Kidney (tissue), 14 donors: ENCODE results near the gene KLHDC7A. TPM values are rescaled to one million over a fixed set of nuclear protein-coding genes. Genes with fewer than 3 reads are reported as not detected.

Experiments
- DNase-seq, 5 donors: peaks; one replicate each; pipeline ENCODE4 v3.0.0-alpha.2; 2013 to 2020
- FAIRE-seq: peaks from 2 replicates; lab custom pipeline; 2012; peaks lifted over from hg19 to GRCh38; lab: Jason Lieb, UNC
- H3K27ac ChIP-seq, 2 donors: one replicate each; pipeline ENCODE4 v1.7.0; 2013; ENCODE audit warnings: low read depth in 2 of 2, low read length in 2 of 2, inconsistent platforms in 1 of 2
- H3K27me3 ChIP-seq: one replicate; pipeline ENCODE4 v1.7.1; 2013; ENCODE audit warnings: low read length, inconsistent platforms; ENCODE audit not compliant: control insufficient read depth, insufficient read depth
- H3K36me3 ChIP-seq, 3 donors: one replicate each; pipeline versions ENCODE4 v1.7.0 to v1.7.1; 2013; ENCODE audit warnings: low read length in 3 of 3, control low read depth in 1 of 3, inconsistent platforms in 1 of 3; ENCODE audit not compliant: insufficient read depth in 3 of 3, control insufficient read depth in 2 of 3
- H3K4me1 ChIP-seq, 3 donors: one replicate each; pipeline versions ENCODE4 v1.7.0 to v1.7.1; 2013; ENCODE audit warnings: low read length in 3 of 3, inconsistent platforms in 1 of 3, low read depth in 1 of 3; ENCODE audit not compliant: control insufficient read depth in 2 of 3, insufficient read depth in 2 of 3
- H3K4me3 ChIP-seq, 3 donors: one replicate each; pipeline versions ENCODE4 v1.7.0 to v1.8.1; 2013; ENCODE audit warnings: low read length in 3 of 3, control low read depth in 1 of 3, inconsistent platforms in 1 of 3
- H3K9ac ChIP-seq, 3 donors: one replicate each; pipeline versions ENCODE4 v1.7.0 to v1.7.1; 2013; ENCODE audit warnings: low read length in 3 of 3, control low read depth in 1 of 3, inconsistent platforms in 1 of 3
- H3K9me3 ChIP-seq, 3 donors: one replicate each; pipeline versions ENCODE4 v1.7.0 to v1.7.1; 2013; ENCODE audit warnings: low read length in 3 of 3, control low read depth in 1 of 3, inconsistent platforms in 1 of 3; ENCODE audit not compliant: control insufficient read depth in 2 of 3, insufficient read depth in 1 of 3
- intact Hi-C: fragments of 100-400 bp; cut with DNase I; formaldehyde crosslinking; loops from one replicate; pipeline ENCODE4 v1.11.1; 2022
- polyA plus RNA-seq: library from polyadenylated mRNA; stranded (reverse); fragments of 350-450 nt; fragmentation: Illumina TruSeq; extraction: RNeasy Lipid Tissue Mini Kit (QIAGEN cat#74804); gene quantifications from one replicate; pipeline ENCODE4 v1.2.3, GENCODE V29; 2014; ENCODE audit warnings: low read depth, low replicate concordance; ENCODE audit not compliant: insufficient read depth
- total RNA-seq: library from RNA; stranded (reverse); fragmentation: NEBNext Ultra II Directional; extraction: Animal tissue kit (Norgen Biotek cat#: 25700); gene quantifications from one replicate; pipeline ENCODE4 v1.2.1, GENCODE V29; 2021
- TF ChIP-seq, protein P1 (sequence below): IDR thresholded peaks from 3 replicates; pipeline ENCODE4 v1.5.1; 2012; ENCODE audit warnings: mild to moderate bottlenecking, moderate library complexity, borderline replicate concordance; ENCODE audit not compliant: insufficient read depth; ENCODE audit errors: extremely low read depth
- donor health status: control.
- donor health status: control.
- donor health status: control.
- donor health status: control.
- donor health status: control.
- donor health status: DM: yes; HTN: yes; CAD: no.
- donor health status: Normal renal cell carcinoma (clear cell type).

The KLHDC7A gene
- total and polyA plus RNA-seq, 2 donors from 2014 or later, result 25.8 to 28.0 TPM

DNA sequence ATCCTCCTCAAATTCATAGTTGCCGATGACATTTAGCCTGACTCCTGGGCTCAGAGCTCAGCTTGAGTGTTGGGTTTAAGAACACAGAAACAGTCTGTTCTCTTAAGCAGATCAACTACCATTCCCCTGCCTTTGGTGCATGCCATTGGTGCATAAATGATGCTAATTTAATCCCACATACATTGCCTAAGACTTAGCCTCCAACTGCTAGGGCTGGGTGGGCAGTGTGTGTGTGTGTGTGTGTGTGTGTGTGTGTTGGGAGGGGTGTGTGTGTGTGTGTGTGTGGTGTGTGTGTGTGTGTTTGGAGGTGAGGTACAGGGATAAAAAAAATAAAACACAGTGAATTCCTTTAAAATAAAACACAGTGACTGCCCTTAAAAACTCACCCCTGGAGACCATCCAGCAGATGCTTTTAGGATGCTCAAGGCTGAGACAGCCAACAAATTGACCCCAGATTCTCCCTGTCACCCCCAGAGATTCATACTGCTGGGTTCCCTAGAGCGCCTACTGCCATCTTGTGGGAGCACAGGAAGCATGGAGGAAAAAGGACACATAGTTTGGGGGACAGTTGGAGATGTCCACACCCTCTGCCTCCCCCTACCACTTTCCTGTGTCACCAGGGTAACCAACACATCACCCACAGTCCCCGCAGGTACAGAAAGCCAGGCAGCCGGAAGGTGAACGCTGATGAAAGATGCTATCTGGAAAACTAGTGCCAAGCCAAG, 30.6 kb downstream of the KLHDC7A start:
- Histone ChIP-seq H3K27me3 (no peaks in the 10 kb centered on the region), H3K9ac (no peak overlapping the region), H3K9me3 (peaks cover 0 to 6% (median 0%) of the 10 kb centered on the region in 3 donors), H3K36me3 (no peaks in the 10 kb centered on the region), H3K4me1 (no peaks in the 10 kb centered on the region), H3K27ac (no peak overlapping the region), H3K4me3 (no peak overlapping the region)
- intact Hi-C loops, result no loop called here
- TF ChIP-seq, protein P1, sequence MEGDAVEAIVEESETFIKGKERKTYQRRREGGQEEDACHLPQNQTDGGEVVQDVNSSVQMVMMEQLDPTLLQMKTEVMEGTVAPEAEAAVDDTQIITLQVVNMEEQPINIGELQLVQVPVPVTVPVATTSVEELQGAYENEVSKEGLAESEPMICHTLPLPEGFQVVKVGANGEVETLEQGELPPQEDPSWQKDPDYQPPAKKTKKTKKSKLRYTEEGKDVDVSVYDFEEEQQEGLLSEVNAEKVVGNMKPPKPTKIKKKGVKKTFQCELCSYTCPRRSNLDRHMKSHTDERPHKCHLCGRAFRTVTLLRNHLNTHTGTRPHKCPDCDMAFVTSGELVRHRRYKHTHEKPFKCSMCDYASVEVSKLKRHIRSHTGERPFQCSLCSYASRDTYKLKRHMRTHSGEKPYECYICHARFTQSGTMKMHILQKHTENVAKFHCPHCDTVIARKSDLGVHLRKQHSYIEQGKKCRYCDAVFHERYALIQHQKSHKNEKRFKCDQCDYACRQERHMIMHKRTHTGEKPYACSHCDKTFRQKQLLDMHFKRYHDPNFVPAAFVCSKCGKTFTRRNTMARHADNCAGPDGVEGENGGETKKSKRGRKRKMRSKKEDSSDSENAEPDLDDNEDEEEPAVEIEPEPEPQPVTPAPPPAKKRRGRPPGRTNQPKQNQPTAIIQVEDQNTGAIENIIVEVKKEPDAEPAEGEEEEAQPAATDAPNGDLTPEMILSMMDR, result no peak
- DNase-seq (no peak), FAIRE-seq (no peak)

DNA sequence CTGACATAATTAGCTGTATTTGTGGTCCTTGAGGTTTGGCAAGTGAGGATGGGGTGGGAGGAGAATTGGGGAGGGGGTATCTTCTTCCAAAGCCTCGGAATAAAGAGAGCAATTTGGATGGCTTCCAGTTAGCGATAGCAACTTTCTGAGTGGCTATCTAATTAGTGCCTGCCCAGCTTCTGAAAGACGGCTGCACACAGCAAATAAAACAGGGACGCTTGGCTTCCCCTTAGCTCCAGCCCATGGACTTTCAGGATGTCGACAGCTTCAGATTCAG, 31.1 kb downstream of the KLHDC7A start:
- no peak for FAIRE-seq
- intact Hi-C loops, result no loop called here

DNA sequence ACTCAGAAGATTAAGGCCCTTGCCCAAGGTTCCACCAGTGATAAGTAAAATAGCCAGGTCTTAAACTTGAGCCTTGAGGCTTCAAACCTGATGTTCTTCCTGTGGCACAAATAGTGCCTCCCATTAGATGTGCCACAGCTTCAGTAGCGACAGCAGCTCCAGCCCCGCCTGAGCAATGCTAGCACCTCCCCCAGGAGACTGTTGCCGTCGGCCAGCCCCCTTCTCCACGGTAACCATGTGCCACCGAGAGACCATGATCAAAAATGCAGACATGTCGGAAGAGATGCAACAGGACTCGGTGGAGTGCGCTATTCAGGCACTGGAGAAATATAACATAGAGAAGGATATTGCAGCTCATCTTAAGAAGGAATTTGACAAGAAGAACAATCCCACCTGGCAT, 32.2 kb downstream of the KLHDC7A start:
- no peak for FAIRE-seq
- H3K27me3 ChIP-seq, result no peaks in the 10 kb centered on the region
- H3K36me3 ChIP-seq, result no peaks in the 10 kb centered on the region
- H3K27ac ChIP-seq, result no peak overlapping the region
- H3K4me3 ChIP-seq, result no peak overlapping the region
- no peak overlapping the region for H3K9ac ChIP-seq
- intact Hi-C loops, result no loop called here
- TF ChIP-seq, protein P1, result no peak
- DNase-seq, result no peak
- peaks cover 0 to 7% (median 3%) of the 10 kb centered on the region in 3 donors for H3K9me3 ChIP-seq
- no peaks in the 10 kb centered on the region for H3K4me1 ChIP-seq

More for the DNA sequence above, 31.1 kb downstream of the KLHDC7A start:
- H3K36me3 ChIP-seq, result no peaks in the 10 kb centered on the region
- H3K4me1 ChIP-seq, result no peaks in the 10 kb centered on the region
- no peak overlapping the region for H3K27ac ChIP-seq
- no peak for DNase-seq
- no peak overlapping the region for H3K4me3 ChIP-seq
- no peak overlapping the region for H3K9ac ChIP-seq
- H3K9me3 ChIP-seq, result peaks cover 0 to 6% (median 0%) of the 10 kb centered on the region in 3 donors
- H3K27me3 ChIP-seq, result no peaks in the 10 kb centered on the region
- TF ChIP-seq, protein P1, result no peak
